Vagina (tissue), 2 donors: ENCODE data around the gene ARHGAP11A.
"Not testable (repeated sequence)": the region's sequence is repeated elsewhere in the genome, so short reads cannot be mapped to it uniquely, and the experiment has no call there.

Source experiments
- POLR2A ChIP-seq, 2 donors: fragments of 450-650 bp; IDR thresholded peaks; one replicate each; pipeline ENCODE4 v1.6.1; 2017; ENCODE audit warnings: antibody characterized with exemption in 2 of 2, mild to moderate bottlenecking in 2 of 2, moderate library complexity in 2 of 2
- POLR2AphosphoS5 ChIP-seq, 2 donors: sonication (generic); formaldehyde crosslinking; IDR thresholded peaks; one replicate each; pipeline ENCODE4 v1.9.0; 2017; ENCODE audit warnings: antibody characterized with exemption in 2 of 2, mild to moderate bottlenecking in 2 of 2, low read depth in 1 of 2; ENCODE audit not compliant: insufficient read depth in 1 of 2
- TF ChIP-seq, protein P1 (sequence below), 3 experiments: fragments of 450-650 bp in 2 of 3; fragments of 200-600 bp in 1 of 3; sonication (generic) in 1 of 3; IDR thresholded peaks; one replicate each; pipeline ENCODE4 v1.5.1; 2017 to 2019; ENCODE audit warnings: antibody characterized with exemption in 3 of 3, mild to moderate bottlenecking in 2 of 3, moderate library complexity in 2 of 3

DNA sequence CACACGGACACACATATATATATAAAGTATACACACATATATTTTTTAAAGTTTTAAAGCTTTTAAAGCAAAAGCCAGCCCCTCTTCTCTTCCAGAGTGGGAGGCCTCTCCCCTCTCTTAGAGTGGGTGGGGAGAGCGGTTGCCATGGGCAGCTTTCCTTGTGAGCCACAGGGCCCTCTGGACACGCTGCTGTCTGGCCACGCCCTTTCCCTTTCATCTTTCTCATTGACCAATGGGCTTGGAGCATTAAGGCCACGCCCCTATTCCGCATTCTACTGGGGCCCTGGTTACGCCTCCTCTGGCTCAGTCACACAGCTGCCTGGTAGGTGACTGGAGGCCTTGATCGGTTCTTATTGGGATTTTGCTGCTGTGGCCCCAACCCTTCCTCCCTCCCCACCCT lies 22.2 kb upstream of the ARHGAP11A start, which contains the start of gene GOLGA8N:
- TF ChIP-seq, protein P1, sequence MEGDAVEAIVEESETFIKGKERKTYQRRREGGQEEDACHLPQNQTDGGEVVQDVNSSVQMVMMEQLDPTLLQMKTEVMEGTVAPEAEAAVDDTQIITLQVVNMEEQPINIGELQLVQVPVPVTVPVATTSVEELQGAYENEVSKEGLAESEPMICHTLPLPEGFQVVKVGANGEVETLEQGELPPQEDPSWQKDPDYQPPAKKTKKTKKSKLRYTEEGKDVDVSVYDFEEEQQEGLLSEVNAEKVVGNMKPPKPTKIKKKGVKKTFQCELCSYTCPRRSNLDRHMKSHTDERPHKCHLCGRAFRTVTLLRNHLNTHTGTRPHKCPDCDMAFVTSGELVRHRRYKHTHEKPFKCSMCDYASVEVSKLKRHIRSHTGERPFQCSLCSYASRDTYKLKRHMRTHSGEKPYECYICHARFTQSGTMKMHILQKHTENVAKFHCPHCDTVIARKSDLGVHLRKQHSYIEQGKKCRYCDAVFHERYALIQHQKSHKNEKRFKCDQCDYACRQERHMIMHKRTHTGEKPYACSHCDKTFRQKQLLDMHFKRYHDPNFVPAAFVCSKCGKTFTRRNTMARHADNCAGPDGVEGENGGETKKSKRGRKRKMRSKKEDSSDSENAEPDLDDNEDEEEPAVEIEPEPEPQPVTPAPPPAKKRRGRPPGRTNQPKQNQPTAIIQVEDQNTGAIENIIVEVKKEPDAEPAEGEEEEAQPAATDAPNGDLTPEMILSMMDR (IDR thresholded peaks at IDR 0.05) = not testable (repeated sequence)
- TF ChIP-seq POLR2A (IDR thresholded peaks at IDR 0.05); POLR2AphosphoS5 (IDR thresholded peaks at IDR 0.05; ENCODE audit: insufficient read depth in 1 of 2, low read depth in 1 of 2): not testable (repeated sequence)
